ENCODE data around the gene VPS52.

VPS52 gene

DNA sequence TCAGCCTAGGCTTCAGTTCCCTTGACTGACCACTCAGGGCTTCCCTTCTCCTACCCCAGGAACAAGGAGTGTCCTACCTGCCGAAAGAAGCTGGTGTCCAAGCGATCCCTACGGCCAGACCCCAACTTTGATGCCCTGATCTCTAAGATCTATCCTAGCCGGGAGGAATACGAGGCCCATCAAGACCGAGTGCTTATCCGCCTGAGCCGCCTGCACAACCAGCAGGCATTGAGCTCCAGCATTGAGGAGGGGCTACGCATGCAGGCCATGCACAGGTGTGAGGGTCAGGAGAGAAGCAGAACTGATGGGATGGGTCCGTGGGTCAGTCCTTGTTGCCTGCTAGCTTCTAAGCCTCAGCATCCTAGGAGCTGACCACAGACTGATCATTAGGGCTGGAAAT, 61.8 kb downstream of the VPS52 start:
- DNase-seq: no peak

DNA sequence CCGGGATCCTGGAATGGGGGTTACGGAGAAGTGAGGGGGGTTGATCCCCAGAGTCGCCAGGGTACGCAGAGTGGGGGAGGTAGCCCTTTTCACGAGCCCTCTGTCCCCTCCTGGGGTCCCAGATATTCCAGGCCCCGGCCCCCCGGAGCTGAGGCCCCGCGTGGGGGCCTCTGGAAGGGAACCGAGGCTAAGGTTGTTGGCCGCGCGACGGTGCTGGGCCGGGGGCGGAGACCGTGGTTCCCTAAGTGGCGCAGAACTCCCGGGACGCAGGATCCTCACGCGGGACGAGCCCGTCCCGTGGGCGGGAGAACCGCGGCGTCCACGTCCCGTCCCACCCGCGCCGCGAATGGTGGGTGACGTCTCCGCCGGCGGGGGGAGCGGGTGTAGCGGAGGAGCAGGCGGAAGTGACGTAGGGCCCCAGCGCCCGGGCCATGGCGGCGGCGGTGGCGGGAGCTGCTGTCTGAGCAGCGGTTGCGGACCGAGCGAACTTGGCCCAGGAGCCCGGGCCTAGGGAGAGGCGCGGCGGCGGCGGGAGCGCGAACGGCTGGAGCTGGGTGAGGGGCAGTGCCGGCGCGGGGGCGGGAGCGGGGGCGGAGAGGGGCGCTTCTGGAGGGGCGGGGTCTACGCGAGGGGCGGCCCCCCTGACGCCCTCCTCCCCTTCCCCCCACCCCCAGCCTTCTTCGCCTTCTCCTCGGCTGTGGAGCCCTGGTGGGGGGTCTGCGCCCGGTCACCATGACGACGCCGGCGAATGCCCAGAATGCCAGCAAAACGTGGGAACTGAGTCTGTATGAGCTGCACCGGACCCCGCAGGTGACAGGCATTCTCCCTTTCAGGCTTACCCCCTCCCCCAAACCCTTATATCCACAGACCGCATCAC, 63.3 kb downstream of the VPS52 start, which contains the start of gene RING1:
Gene RING1 (plus strand): TSS at position 410 of the 877 bp plus-strand sequence. CDS start 323 bp downstream, at position 733.
- peak; percentile 87 to 90 for DNase-seq

DNA sequence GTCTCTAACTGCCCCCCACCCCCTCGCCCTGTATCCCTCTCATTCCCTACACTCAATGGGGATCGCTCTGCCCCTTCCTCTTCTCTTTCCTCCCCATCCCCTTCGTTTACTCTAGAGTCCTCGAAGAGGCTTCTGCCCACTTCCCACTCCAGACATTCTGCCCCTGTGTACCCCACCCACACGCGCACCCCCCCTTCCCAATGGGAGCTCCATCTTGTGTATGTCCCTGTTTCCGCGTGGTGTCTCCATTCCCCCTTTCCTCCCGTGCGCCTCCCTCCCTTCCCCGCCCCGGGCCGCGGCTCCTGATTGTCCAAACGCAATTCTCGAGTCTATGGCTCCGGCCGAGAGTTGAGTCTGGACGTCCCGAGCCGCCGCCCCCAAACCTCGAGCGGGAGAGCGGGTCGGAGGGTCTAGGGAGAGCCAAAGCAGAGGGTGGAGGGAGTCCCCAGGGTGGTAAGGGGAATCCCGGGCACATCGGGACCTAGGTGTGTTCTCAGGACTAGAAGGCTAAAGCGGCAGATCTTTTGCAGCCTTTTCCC, 64.1 kb downstream of the VPS52 start:
- no peak for DNase-seq

DNA sequence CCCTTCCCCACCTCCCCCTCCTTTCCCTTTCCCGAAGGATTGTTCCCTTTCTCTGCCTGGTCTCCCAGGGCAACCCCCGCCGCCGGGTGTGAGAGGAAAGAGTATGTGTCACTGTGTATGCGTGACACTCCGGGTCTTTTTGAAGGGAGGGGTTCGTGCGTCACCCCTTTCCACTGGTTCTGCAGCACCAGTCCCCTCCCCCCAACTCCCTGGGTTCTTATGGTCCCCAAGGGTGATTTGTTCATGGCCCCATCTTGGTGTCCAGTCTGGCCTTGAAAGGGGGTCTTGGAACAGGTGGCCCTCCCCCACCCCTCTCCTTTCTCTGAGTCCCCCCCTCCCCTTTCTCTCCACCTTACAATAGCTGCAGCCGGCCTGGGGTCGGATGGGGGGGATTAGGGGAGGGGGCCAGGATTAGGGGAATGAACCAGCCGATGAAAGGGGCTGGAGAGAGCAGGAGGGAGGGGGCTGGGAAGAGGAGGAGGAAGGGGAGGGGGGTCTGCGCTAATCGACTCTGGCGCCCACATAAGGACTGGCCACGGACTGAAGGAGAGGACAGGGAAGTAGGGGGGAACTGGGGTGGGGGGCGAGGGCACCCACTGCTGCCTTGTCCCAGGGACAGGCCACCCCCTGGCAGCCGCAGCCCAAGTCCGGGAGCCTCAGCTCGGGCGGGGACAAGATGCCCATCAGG, 64.7 kb downstream of the VPS52 start:
- no peak for DNase-seq

DNA sequence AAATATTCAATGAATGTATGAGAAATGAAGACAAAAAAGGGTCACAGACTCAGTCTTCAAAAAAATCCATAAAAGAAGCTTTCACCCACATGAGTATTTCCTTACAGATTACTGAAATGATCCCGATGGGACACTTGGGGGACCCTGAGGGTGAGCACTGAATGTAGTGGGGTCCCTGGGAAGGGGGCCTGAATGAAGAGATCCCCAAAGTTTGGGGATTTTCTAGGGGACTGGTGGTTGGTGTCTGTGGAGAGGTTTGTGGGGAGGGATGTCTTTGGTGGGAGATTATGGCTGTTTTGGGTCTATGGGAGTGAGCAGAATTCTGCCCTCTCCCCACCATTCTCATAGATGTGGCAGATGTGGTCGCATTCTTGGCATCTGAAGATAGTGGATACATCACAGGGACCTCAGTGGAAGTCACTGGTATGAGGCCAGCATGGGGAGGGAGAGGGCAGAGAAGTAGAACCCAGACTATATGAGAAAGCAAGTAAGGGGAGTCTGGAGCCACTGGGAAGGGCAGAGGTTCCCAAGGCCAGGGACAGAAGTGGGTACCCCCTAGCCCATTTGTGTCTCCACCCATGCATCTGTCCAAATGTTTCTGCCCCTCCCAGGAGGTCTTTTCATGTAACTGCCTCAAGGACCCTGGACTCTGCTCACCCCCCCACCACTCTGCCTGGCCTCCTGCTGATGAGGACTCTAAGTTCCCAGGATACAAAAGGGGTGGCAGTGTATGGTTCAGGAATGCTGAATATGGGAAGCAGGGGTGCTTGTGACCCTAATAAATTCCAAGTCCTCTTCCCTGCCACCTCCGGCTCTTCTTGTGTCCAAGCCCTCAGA, 65.4 kb downstream of the VPS52 start:
- DNase-seq: no peak

DNA sequence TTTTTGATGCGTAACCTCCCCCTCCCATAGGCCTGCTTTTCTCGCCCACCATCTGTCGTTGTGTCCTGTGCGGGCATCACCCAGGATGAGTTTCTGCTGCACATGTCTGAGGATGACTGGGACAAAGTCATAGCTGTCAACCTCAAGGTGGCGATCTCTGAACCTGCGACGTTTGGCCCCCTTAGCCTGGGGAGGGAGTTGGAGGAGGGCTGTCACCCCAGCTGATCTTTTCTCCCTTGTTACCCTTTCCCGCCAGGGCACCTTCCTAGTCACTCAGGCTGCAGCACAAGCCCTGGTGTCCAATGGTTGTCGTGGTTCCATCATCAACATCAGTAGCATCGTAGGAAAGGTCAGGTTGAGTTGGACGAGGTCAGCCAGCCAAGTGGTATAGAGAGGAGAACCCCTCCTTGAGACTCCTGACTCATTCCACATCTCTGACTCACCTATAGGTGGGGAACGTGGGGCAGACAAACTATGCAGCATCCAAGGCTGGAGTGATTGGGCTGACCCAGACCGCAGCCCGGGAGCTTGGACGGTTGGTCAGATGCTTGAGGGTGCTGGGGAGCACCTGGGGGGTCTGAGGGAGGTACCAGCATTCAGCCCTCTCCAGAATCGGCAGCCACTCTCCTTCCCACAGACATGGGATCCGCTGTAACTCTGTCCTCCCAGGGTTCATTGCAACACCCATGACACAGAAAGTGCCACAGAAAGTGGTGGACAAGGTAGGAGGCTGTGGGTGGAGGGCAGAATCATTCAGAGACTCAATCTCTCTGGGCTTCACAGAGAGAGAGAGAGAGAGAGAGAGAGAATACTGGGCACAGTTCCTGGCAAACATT, 66.3 kb downstream of the VPS52 start:
- DNase-seq: peak; percentile 50 to 51

DNA sequence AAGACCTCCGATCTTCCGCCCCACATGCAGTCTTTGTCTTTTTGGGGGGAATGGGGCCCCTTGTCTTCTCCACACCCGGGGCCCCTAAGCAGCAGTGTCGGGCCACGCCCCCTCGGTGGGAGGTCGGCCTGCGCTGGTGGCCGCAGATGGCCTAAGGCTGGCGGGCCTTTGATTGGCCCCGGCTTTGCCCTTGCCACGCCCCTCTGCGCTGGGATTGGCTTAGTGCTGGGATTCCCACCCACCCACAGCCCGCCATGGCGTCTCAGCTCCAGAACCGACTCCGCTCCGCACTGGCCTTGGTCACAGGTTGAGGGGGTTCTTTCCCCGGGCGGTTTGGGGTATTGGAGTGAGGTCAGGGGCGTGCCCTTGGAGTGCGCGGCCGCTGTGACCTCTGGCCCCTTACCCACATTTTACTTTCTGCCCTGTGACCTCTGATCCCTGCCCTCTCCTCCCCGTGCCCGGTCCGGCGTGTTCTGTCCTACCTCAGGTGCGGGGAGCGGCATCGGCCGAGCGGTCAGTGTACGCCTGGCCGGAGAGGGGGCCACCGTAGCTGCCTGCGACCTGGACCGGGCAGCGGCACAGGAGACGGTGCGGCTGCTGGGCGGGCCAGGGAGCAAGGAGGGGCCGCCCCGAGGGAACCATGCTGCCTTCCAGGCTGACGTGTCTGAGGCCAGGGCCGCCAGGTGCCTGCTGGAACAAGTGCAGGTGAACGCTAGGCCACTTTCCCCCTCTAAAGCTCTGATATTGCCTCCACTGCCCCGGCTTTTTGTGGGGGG, 67.1 kb downstream of the VPS52 start, which contains the start of gene HSD17B8:
Gene HSD17B8 (plus strand): TSS at position 241 of the 776 bp plus-strand sequence. CDS start 14 bp downstream, at position 255.
- peak; percentile 92 to 96 for DNase-seq

DNA sequence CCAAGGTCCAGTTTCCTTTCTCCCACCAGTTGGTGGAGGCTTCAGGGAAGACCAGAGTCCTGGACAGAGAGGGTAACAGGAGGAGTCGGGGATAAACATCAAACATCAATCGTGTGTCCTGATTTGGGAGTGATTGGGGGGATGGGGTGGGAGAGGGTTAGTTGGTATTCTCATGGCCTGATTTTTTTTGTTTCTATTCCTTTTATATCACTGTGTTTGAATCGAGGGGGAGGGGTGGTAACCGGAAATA, 67.6 kb downstream of the VPS52 start:
- DNase-seq: no peak

DNA sequence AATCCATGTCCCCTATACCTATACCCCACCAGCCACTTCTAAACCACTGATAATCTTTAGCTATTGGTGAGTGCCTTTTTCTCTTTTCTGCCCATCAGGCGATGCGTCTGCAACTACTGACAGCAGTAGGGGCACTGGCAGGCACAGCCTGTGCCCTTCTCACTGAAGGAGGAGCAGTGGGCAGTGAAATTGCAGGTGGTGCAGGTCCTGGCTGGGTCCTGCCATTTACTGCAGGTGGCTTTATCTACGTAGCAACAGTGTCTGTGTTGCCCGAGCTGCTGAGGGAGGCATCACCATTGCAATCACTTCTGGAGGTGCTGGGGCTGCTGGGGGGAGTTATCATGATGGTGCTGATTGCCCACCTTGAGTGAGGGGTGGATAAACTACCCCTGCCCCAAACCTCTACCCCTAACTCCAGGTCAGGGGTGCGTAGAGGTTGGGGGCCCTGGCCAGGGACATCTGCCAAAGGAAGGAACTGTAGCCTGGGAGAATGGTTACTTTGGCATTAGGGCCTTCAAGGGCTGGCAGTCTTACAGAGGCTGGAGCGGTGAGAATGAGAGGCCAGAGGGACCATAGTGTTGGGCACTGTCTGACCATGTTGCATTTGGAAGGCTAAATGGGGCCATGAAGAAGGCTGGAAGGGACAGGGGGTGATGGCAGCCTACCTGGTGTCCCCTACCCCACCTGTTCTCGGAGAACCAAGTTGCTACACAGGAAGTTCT, 68.1 kb downstream of the VPS52 start:
- no peak for DNase-seq

DNA sequence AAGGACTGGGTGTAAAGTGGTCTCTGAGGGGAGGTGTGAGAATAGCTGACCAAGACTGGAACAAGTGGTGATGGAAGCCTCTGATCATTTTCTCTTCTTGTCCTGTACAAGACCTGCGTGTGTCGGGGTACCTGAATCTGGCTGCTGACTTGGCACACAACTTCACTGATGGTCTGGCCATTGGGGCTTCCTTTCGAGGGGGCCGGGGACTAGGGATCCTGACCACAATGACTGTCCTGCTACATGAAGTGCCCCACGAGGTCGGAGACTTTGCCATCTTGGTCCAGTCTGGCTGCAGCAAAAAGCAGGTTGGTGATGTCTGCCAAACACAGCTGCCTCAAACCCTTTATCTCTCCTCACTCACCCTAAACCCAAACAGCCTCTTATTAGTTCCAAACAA, 68.9 kb downstream of the VPS52 start:
- DNase-seq: no peak

DNA sequence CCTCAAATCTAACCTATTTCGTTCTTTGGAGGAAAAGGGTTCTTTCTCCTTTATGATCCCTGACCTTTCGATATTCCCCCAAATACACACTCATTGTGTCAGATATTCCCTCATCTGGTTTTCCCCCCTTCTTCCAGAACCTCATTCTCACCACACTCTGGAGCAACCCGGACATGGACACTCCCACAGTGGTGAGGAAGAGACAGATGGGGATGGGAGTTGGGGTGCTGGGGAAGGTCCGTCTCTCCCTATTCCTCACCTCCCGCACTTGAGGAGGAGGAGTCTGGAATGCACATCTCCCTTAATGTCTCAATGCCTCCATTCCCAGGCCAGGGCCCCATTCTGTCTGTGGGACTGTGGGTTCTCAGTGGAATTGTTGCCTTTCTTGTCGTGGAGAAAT, 69.7 kb downstream of the VPS52 start:
- no peak for DNase-seq

DNA sequence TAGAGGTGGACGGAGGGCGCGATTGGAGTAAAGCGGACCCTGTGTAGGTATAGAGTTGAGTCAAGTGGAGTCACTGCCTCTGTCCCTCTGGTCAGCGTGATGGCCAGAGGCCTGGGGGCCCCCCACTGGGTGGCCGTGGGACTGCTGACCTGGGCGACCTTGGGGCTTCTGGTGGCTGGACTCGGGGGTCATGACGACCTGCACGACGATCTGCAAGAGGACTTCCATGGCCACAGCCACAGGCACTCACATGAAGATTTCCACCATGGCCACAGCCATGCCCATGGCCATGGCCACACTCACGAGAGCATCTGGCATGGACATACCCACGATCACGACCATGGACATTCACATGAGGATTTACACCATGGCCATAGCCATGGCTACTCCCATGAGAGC, 70.5 kb downstream of the VPS52 start:
- DNase-seq: no peak

Measured in stimulated activated CD4-positive, alpha-beta T cell treated with anti-CD3 and anti-CD28 coated beads, Interleukin-2, amount 100 ng/mL, for 24 hours (primary cell).